ENCODE data around the gene TMEM19. TPM values are rescaled to one million over a fixed set of nuclear protein-coding genes. Genes with fewer than 3 reads are reported as not detected.
"Not testable (repeated sequence)": the region's sequence is repeated elsewhere in the genome, so short reads cannot be mapped to it uniquely, and the experiment has no call there.

The TMEM19 gene
- total RNA-seq, 1 experiment from 2014 or later = 17.3 TPM

DNA sequence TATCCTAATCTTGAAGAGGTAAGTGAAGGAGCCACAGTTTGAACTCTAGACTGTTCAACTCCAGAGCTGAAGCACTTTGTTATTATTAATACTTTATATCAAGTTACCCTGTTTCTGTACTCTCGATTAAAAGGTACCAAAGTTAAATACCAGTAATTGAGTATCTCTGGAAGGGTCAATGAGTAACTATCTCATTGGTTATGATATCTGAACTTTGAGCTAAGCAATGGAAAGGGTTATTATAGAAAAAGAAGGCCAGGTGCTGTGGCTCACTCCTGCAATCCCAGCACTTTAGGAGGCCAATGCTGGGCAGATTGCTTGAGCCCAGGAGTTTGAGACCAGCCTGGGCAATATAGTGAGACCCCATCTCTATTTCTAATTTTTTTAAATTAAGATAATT, 9.9 kb downstream of the TMEM19 start:
- no CpG with 5 or more reads among the region's 1 CpG for WGBS (ENCODE audit: extremely low coverage, insufficient read length, low lambda C conversion rate)
- Histone ChIP-seq H3K79me2 (ENCODE audit: insufficient read depth, low read length) (no peaks in the 10 kb centered on the region), H2BK120ac (ENCODE audit: low read depth, low read length, poor library complexity, severe bottlenecking) (no peak overlapping the region), H3T11ph (ENCODE audit: low read length) (no peak overlapping the region), H4K5ac (ENCODE audit: insufficient read length, low read depth, low read length) (no peak overlapping the region), H3K9ac (ENCODE audit: extremely low read depth, insufficient read length, low read length) (no peak overlapping the region), H2AFZ (ENCODE audit: low read length) (no peak overlapping the region), H2BK20ac (ENCODE audit: low read depth, low read length, poor library complexity, severe bottlenecking) (no peak overlapping the region), H3K79me1 (ENCODE audit: insufficient read depth, low read depth, low read length, poor library complexity, severe bottlenecking) (no peaks in the 10 kb centered on the region), H2AK5ac (ENCODE audit: insufficient read length, low read length) (no peak overlapping the region), H3K9me3 (ENCODE audit: control insufficient read depth, low read depth, low read length) (no peaks in the 10 kb centered on the region), H3K4ac (ENCODE audit: low read depth, low read length) (no peak overlapping the region), H2BK15ac (ENCODE audit: low read depth, low read length) (no peak overlapping the region), H3K27me3 (ENCODE audit: insufficient read depth, low read length) (no peaks in the 10 kb centered on the region), H3K4me2 (ENCODE audit: insufficient read depth, insufficient read length, low read length) (no peak overlapping the region), H3K14ac (ENCODE audit: insufficient read depth, low read length) (no peak overlapping the region), H3K23ac (ENCODE audit: insufficient read length, low read depth, low read length) (no peak overlapping the region), H3K23me2 (ENCODE audit: insufficient read length, low read depth, low read length, poor library complexity, severe bottlenecking) (no peaks in the 10 kb centered on the region), H2BK12ac (ENCODE audit: insufficient read length, low read depth, low read length) (no peak overlapping the region), H3K56ac (ENCODE audit: insufficient read length, low read depth, low read length) (no peak overlapping the region), H3K27ac (ENCODE audit: insufficient read length, low read depth, low read length) (no peak overlapping the region), H4K20me1 (ENCODE audit: control insufficient read depth, insufficient read depth, insufficient read length) (no peaks in the 10 kb centered on the region), H2BK5ac (ENCODE audit: insufficient read length, low read length) (no peak overlapping the region), H3K4me1 (ENCODE audit: insufficient read depth, low read length) (no peaks in the 10 kb centered on the region), H4K91ac (ENCODE audit: insufficient read length, low read depth, low read length) (no peak overlapping the region), H3K18ac (ENCODE audit: insufficient read length, low read depth, low read length) (no peak overlapping the region), H4K8ac (replicated peaks; ENCODE audit: insufficient read length, low read depth, low read length) (no peak overlapping the region)
- Mint-ChIP-seq H3K27ac (no peak overlapping the region), H3K4me3 (no peak overlapping the region), H3K27me3 (ENCODE audit: low read depth) (no peaks in the 10 kb centered on the region), H3K36me3 (ENCODE audit: insufficient read depth in 1 of 3, low read depth in 3 of 3) (peaks cover 0 to 28% (median 22%) of the 10 kb centered on the region in 3 experiments; a peak in 5 of 7 replicates), H3K9me3 (no peaks in the 10 kb centered on the region), H3K4me1 (peaks cover 0 to 2% of the 10 kb centered on the region in 2 experiments; a peak in 1 of 4 replicates)
- DNase-seq = no peak
- TF ChIP-seq, protein P1, sequence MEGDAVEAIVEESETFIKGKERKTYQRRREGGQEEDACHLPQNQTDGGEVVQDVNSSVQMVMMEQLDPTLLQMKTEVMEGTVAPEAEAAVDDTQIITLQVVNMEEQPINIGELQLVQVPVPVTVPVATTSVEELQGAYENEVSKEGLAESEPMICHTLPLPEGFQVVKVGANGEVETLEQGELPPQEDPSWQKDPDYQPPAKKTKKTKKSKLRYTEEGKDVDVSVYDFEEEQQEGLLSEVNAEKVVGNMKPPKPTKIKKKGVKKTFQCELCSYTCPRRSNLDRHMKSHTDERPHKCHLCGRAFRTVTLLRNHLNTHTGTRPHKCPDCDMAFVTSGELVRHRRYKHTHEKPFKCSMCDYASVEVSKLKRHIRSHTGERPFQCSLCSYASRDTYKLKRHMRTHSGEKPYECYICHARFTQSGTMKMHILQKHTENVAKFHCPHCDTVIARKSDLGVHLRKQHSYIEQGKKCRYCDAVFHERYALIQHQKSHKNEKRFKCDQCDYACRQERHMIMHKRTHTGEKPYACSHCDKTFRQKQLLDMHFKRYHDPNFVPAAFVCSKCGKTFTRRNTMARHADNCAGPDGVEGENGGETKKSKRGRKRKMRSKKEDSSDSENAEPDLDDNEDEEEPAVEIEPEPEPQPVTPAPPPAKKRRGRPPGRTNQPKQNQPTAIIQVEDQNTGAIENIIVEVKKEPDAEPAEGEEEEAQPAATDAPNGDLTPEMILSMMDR (conservative IDR thresholded peaks at IDR 0.05) = no peak

DNA sequence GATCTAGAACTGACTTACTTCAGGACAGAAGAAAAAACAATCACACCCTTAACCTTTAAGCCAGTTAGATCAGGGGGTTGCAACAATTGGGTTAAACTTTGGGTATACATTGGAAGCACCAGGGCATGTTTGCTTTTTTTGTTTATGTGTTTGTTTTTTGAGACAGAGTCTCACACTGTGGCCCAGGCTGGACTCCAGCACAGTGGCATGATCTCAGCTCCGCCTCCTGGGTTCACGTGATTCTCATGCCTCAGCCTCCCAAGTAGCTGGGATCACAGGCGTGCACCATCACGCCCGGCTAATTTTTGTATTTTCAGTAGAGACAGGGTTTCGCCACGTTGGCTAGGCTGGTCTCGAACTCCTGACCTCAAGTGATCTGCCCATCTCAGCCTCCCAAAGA, 16.3 kb downstream of the TMEM19 start:
- H3K9me3 Mint-ChIP-seq = not testable (repeated sequence)

More for the DNA sequence above, 16.3 kb downstream of the TMEM19 start:
- H3K23me2 ChIP-seq (ENCODE audit: insufficient read length, low read depth, low read length, poor library complexity, severe bottlenecking); H2BK12ac ChIP-seq (ENCODE audit: insufficient read length, low read depth, low read length); H3K9ac ChIP-seq (ENCODE audit: extremely low read depth, insufficient read length, low read length); H2BK120ac ChIP-seq (ENCODE audit: low read depth, low read length, poor library complexity, severe bottlenecking); H4K8ac ChIP-seq (replicated peaks; ENCODE audit: insufficient read length, low read depth, low read length); H4K91ac ChIP-seq (ENCODE audit: insufficient read length, low read depth, low read length); H3K56ac ChIP-seq (ENCODE audit: insufficient read length, low read depth, low read length); DNase-seq; H3K4me1 Mint-ChIP-seq; H3K79me2 ChIP-seq (ENCODE audit: insufficient read depth, low read length); H3K18ac ChIP-seq (ENCODE audit: insufficient read length, low read depth, low read length); H3K14ac ChIP-seq (ENCODE audit: insufficient read depth, low read length); H2AK5ac ChIP-seq (ENCODE audit: insufficient read length, low read length); H3K79me1 ChIP-seq (ENCODE audit: insufficient read depth, low read depth, low read length, poor library complexity, severe bottlenecking); H3T11ph ChIP-seq (ENCODE audit: low read length); H3K9me3 ChIP-seq (ENCODE audit: control insufficient read depth, low read depth, low read length); H3K27ac ChIP-seq (ENCODE audit: insufficient read length, low read depth, low read length); H3K27me3 Mint-ChIP-seq (ENCODE audit: low read depth); H4K20me1 ChIP-seq (ENCODE audit: control insufficient read depth, insufficient read depth, insufficient read length); H3K23ac ChIP-seq (ENCODE audit: insufficient read length, low read depth, low read length); H2BK5ac ChIP-seq (ENCODE audit: insufficient read length, low read length); H3K4me2 ChIP-seq (ENCODE audit: insufficient read depth, insufficient read length, low read length); H3K27me3 ChIP-seq (ENCODE audit: insufficient read depth, low read length); H2BK20ac ChIP-seq (ENCODE audit: low read depth, low read length, poor library complexity, severe bottlenecking); H3K4me3 Mint-ChIP-seq; H2BK15ac ChIP-seq (ENCODE audit: low read depth, low read length); H2AFZ ChIP-seq (ENCODE audit: low read length); H3K4ac ChIP-seq (ENCODE audit: low read depth, low read length); H3K4me1 ChIP-seq (ENCODE audit: insufficient read depth, low read length); H4K5ac ChIP-seq (ENCODE audit: insufficient read length, low read depth, low read length); H3K27ac Mint-ChIP-seq: not testable (repeated sequence)
- H3K36me3 Mint-ChIP-seq (ENCODE audit: insufficient read depth in 1 of 3, low read depth in 3 of 3) = peaks cover 0 to 28% (median 22%) of the 10 kb centered on the region in 3 experiments; a peak in 6 of 7 replicates
- WGBS (ENCODE audit: extremely low coverage, insufficient read length, low lambda C conversion rate) = no CpG with 5 or more reads among the region's 8 CpGs
